Panc1 (cell line): ENCODE measurements around the gene DDX25.

Source experiments
- POLR2AphosphoS5 ChIP-seq: IDR thresholded peaks from 2 replicates; pipeline ENCODE4 v1.6.1; 2012; ENCODE audit warnings: mild to moderate bottlenecking, low read depth, low read length, moderate library complexity
- SIN3A ChIP-seq: IDR thresholded peaks from 2 replicates; pipeline ENCODE4 v1.6.1; 2012; ENCODE audit warnings: low read depth, mild to moderate bottlenecking, low read length, moderate library complexity, borderline replicate concordance; ENCODE audit not compliant: insufficient read depth
- TCF7L2 ChIP-seq: IDR thresholded peaks from 2 replicates; pipeline ENCODE4 v1.6.1; 2011; ENCODE audit warnings: mild to moderate bottlenecking, low read depth, low read length, inconsistent platforms
- TF ChIP-seq, protein P1 (sequence below): fragments of 450-650 bp; IDR thresholded peaks from 2 replicates; pipeline ENCODE4 v1.5.1; 2017; ENCODE audit warnings: mild to moderate bottlenecking
- TF ChIP-seq, protein P2 (sequence below), 2 experiments: IDR thresholded peaks; 2 replicates each; pipeline ENCODE4 v1.6.1; 2011 to 2012; ENCODE audit warnings: low read depth in 2 of 2, control low read depth in 1 of 2, low read length in 1 of 2, mild to moderate bottlenecking in 1 of 2, moderate library complexity in 1 of 2; ENCODE audit not compliant: insufficient read depth in 1 of 2

DNA sequence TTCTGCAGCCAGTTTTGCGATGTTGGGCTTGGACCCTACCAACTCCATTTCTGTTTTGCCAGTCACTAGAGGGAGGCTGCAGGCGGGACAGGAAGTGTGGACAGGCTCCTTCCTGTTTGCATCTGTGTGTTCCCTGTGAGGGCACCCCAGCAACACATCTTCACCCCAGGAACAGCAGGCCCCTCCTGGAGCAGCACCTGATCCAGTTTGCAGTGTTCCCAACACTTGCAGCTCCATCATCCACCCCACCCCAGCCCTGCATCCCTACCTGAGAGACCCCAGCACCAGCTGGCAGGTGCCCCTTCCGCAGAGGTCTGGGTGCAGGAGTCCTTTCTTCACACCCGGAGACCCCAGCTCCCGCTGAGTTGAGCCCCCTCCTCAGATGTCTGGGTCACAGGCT is 34.1 kb downstream of the DDX25 start:
- TF ChIP-seq, protein P1, sequence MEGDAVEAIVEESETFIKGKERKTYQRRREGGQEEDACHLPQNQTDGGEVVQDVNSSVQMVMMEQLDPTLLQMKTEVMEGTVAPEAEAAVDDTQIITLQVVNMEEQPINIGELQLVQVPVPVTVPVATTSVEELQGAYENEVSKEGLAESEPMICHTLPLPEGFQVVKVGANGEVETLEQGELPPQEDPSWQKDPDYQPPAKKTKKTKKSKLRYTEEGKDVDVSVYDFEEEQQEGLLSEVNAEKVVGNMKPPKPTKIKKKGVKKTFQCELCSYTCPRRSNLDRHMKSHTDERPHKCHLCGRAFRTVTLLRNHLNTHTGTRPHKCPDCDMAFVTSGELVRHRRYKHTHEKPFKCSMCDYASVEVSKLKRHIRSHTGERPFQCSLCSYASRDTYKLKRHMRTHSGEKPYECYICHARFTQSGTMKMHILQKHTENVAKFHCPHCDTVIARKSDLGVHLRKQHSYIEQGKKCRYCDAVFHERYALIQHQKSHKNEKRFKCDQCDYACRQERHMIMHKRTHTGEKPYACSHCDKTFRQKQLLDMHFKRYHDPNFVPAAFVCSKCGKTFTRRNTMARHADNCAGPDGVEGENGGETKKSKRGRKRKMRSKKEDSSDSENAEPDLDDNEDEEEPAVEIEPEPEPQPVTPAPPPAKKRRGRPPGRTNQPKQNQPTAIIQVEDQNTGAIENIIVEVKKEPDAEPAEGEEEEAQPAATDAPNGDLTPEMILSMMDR, result no peak
- TF ChIP-seq POLR2AphosphoS5 (no peak), TCF7L2 (no peak), SIN3A (no peak)
- TF ChIP-seq, protein P2, sequence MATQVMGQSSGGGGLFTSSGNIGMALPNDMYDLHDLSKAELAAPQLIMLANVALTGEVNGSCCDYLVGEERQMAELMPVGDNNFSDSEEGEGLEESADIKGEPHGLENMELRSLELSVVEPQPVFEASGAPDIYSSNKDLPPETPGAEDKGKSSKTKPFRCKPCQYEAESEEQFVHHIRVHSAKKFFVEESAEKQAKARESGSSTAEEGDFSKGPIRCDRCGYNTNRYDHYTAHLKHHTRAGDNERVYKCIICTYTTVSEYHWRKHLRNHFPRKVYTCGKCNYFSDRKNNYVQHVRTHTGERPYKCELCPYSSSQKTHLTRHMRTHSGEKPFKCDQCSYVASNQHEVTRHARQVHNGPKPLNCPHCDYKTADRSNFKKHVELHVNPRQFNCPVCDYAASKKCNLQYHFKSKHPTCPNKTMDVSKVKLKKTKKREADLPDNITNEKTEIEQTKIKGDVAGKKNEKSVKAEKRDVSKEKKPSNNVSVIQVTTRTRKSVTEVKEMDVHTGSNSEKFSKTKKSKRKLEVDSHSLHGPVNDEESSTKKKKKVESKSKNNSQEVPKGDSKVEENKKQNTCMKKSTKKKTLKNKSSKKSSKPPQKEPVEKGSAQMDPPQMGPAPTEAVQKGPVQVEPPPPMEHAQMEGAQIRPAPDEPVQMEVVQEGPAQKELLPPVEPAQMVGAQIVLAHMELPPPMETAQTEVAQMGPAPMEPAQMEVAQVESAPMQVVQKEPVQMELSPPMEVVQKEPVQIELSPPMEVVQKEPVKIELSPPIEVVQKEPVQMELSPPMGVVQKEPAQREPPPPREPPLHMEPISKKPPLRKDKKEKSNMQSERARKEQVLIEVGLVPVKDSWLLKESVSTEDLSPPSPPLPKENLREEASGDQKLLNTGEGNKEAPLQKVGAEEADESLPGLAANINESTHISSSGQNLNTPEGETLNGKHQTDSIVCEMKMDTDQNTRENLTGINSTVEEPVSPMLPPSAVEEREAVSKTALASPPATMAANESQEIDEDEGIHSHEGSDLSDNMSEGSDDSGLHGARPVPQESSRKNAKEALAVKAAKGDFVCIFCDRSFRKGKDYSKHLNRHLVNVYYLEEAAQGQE (IDR thresholded peaks at IDR 0.05; ENCODE audit: insufficient read depth in 1 of 2, low read depth in 2 of 2, low read length in 1 of 2), result no peak
